ENCODE data around the gene SLC17A5. TPM values are rescaled to one million over a fixed set of nuclear protein-coding genes. Genes with fewer than 3 reads are reported as not detected.

Gene SLC17A5
- total and polyA plus RNA-seq, 2 donors from 2014 or later, result 15.5 to 18.2 TPM

GRCh38 chr6:73649783-73650182 is 4.0 kb downstream of the SLC17A5 start:
- DNase-seq (no peak), FAIRE-seq (no peak)
- Histone ChIP-seq H3K9ac (ENCODE audit: low read length in 3 of 3) (no peak overlapping the region), H3K9me3 (ENCODE audit: control insufficient read depth in 2 of 3, insufficient read depth in 1 of 3, low read length in 3 of 3) (no peaks in the 10 kb centered on the region), H3K27me3 (ENCODE audit: control insufficient read depth, insufficient read depth, low read length) (no peaks in the 10 kb centered on the region), H3K27ac (ENCODE audit: low read depth in 2 of 2, low read length in 2 of 2) (no peak overlapping the region), H3K4me1 (ENCODE audit: control insufficient read depth in 2 of 3, insufficient read depth in 2 of 3, low read depth in 1 of 3, low read length in 3 of 3) (peaks cover 0 to 3% (median 0%) of the 10 kb centered on the region in 3 donors), H3K36me3 (ENCODE audit: control insufficient read depth in 2 of 3, insufficient read depth in 3 of 3, low read length in 3 of 3) (no peaks in the 10 kb centered on the region), H3K4me3 (ENCODE audit: low read length in 3 of 3) (no peak overlapping the region)
- TF ChIP-seq CTCF (IDR thresholded peaks at IDR 0.05; ENCODE audit: borderline replicate concordance, extremely low read depth, insufficient read depth), result no peak
- intact Hi-C loops (cut with DNase I), result no loop called here

GRCh38 chr6:73648166-73648565 is 5.6 kb downstream of the SLC17A5 start:
- DNase-seq (no peak), FAIRE-seq (no peak)
- H3K27me3 ChIP-seq (ENCODE audit: control insufficient read depth, insufficient read depth, low read length), result no peaks in the 10 kb centered on the region
- no peak for TF ChIP-seq CTCF (IDR thresholded peaks at IDR 0.05; ENCODE audit: borderline replicate concordance, extremely low read depth, insufficient read depth)
- intact Hi-C loops (cut with DNase I), result no loop called here
- no peaks in the 10 kb centered on the region for H3K9me3 ChIP-seq (ENCODE audit: control insufficient read depth in 2 of 3, insufficient read depth in 1 of 3, low read length in 3 of 3)
- peaks cover 0 to 3% (median 0%) of the 10 kb centered on the region in 3 donors for H3K4me1 ChIP-seq (ENCODE audit: control insufficient read depth in 2 of 3, insufficient read depth in 2 of 3, low read depth in 1 of 3, low read length in 3 of 3)
- no peaks in the 10 kb centered on the region for H3K36me3 ChIP-seq (ENCODE audit: control insufficient read depth in 2 of 3, insufficient read depth in 3 of 3, low read length in 3 of 3)
- H3K4me3 ChIP-seq (ENCODE audit: low read length in 3 of 3), result no peak overlapping the region
- H3K27ac ChIP-seq (ENCODE audit: low read depth in 2 of 2, low read length in 2 of 2), result no peak overlapping the region
- no peak overlapping the region for H3K9ac ChIP-seq (ENCODE audit: low read length in 3 of 3)

GRCh38 chr6:73644941-73645591 is 8.7 kb downstream of the SLC17A5 start:
- Histone ChIP-seq H3K9me3 (ENCODE audit: control insufficient read depth in 2 of 3, insufficient read depth in 1 of 3, low read length in 3 of 3) (no peaks in the 10 kb centered on the region), H3K27ac (ENCODE audit: low read depth in 2 of 2, low read length in 2 of 2) (no peak overlapping the region), H3K27me3 (ENCODE audit: control insufficient read depth, insufficient read depth, low read length) (no peaks in the 10 kb centered on the region), H3K36me3 (ENCODE audit: control insufficient read depth in 2 of 3, insufficient read depth in 3 of 3, low read length in 3 of 3) (peaks cover 0 to 3% (median 0%) of the 10 kb centered on the region in 3 donors), H3K4me3 (ENCODE audit: low read length in 3 of 3) (peak overlapping the region in 2 of 3 donors; percentile 36 to 60), H3K9ac (ENCODE audit: low read length in 3 of 3) (peak overlapping the region in 1 of 3 donors; percentile 32), H3K4me1 (ENCODE audit: control insufficient read depth in 2 of 3, insufficient read depth in 2 of 3, low read depth in 1 of 3, low read length in 3 of 3) (peaks cover 0 to 3% (median 0%) of the 10 kb centered on the region in 3 donors)
- intact Hi-C loops (cut with DNase I), result no loop called here
- no peak for TF ChIP-seq CTCF (IDR thresholded peaks at IDR 0.05; ENCODE audit: borderline replicate concordance, extremely low read depth, insufficient read depth)
- FAIRE-seq, result no peak
- DNase-seq, result no peak

Data from kidney (tissue), 14 donors.